Trophoblast cell (in vitro differentiated cells and primary cell): ENCODE measurements around the gene TM7SF2.
A peak's percentile ranks its signal among the peaks of the same experiment; 100 is the strongest.

Source experiments
- DNase-seq, 2 donors: peaks; one replicate each; pipeline ENCODE4 v3.0.0-alpha.2; 2016
- H2AFZ ChIP-seq: 2 replicates; pipeline ENCODE4 v1.6.1; 2013; ENCODE audit warnings: low read length, moderate library complexity, mild to moderate bottlenecking; ENCODE audit not compliant: insufficient read depth, poor library complexity
- H2AK5ac ChIP-seq: 2 replicates; pipeline ENCODE4 v1.6.1; 2013; ENCODE audit warnings: mild to moderate bottlenecking, low read length
- H2BK120ac ChIP-seq: 2 replicates; pipeline ENCODE4 v1.6.1; 2013; ENCODE audit warnings: low read length, mild to moderate bottlenecking, moderate library complexity; ENCODE audit not compliant: insufficient read depth, poor library complexity
- H2BK12ac ChIP-seq: 2 replicates; pipeline ENCODE4 v1.6.1; 2013; ENCODE audit warnings: mild to moderate bottlenecking, low read length, moderate library complexity
- H2BK5ac ChIP-seq: 2 replicates; pipeline ENCODE4 v1.6.1; 2013; ENCODE audit warnings: low read length, low read depth, moderate library complexity, mild to moderate bottlenecking; ENCODE audit not compliant: poor library complexity
- H3K14ac ChIP-seq: 2 replicates; pipeline ENCODE4 v1.6.1; 2013; ENCODE audit warnings: mild to moderate bottlenecking, low read length
- H3K18ac ChIP-seq: 2 replicates; pipeline ENCODE4 v1.6.1; 2013; ENCODE audit warnings: mild to moderate bottlenecking, low read length
- H3K23ac ChIP-seq: 2 replicates; pipeline ENCODE4 v1.6.1; 2013; ENCODE audit warnings: low read length
- H3K27ac ChIP-seq: 2 replicates; pipeline ENCODE4 v1.5.1; 2013; ENCODE audit warnings: low read depth, mild to moderate bottlenecking, inconsistent platforms, low read length, moderate library complexity
- H3K27me3 ChIP-seq: 2 replicates; pipeline ENCODE4 v1.6.1; 2013; ENCODE audit warnings: inconsistent platforms, mild to moderate bottlenecking, low read length, moderate library complexity; ENCODE audit not compliant: insufficient read depth
- H3K36me3 ChIP-seq, 2 experiments: 1 replicate in 1 of 2; 2 replicates in 1 of 2; pipeline ENCODE4 v1.6.1; 2013; ENCODE audit warnings: low read length in 2 of 2, mild to moderate bottlenecking in 2 of 2, moderate library complexity in 1 of 2; ENCODE audit not compliant: insufficient read depth in 2 of 2, control insufficient read depth in 1 of 2
- H3K4ac ChIP-seq: 2 replicates; pipeline ENCODE4 v1.6.1; 2013; ENCODE audit warnings: low read depth, mild to moderate bottlenecking, low read length, moderate library complexity
- H3K4me1 ChIP-seq, 2 experiments: 1 replicate in 1 of 2; 2 replicates in 1 of 2; pipeline ENCODE4 v1.6.1; 2013; ENCODE audit warnings: low read length in 2 of 2, mild to moderate bottlenecking in 2 of 2, moderate library complexity in 1 of 2; ENCODE audit not compliant: insufficient read depth in 2 of 2, control insufficient read depth in 1 of 2
- H3K4me2 ChIP-seq: 2 replicates; pipeline ENCODE4 v1.6.1; 2013; ENCODE audit warnings: inconsistent platforms, mild to moderate bottlenecking, low read length, moderate library complexity
- H3K4me3 ChIP-seq: 2 replicates; pipeline ENCODE4 v1.5.1; 2013; ENCODE audit warnings: mild to moderate bottlenecking, low read depth, low read length, inconsistent platforms
- H3K79me1 ChIP-seq: one replicate; pipeline ENCODE4 v1.6.1; 2013; ENCODE audit warnings: low read length
- H3K79me2 ChIP-seq: 2 replicates; pipeline ENCODE4 v1.6.1; 2013; ENCODE audit warnings: low read length, mild to moderate bottlenecking; ENCODE audit not compliant: control insufficient read depth, insufficient read depth, poor library complexity
- H3K9ac ChIP-seq: 2 replicates; pipeline ENCODE4 v1.6.1; 2013; ENCODE audit warnings: mild to moderate bottlenecking, low read length
- H3K9me3 ChIP-seq: 2 replicates; pipeline ENCODE4 v1.6.1; 2013; ENCODE audit warnings: low read depth, mild to moderate bottlenecking, control low read depth, inconsistent platforms, low read length; ENCODE audit not compliant: insufficient read depth
- H4K12ac ChIP-seq: 2 replicates; pipeline ENCODE4 v1.6.1; 2013; ENCODE audit warnings: low read depth, mild to moderate bottlenecking, low read length, moderate library complexity
- H4K8ac ChIP-seq: 2 replicates; pipeline ENCODE4 v1.6.1; 2013; ENCODE audit warnings: low read depth, mild to moderate bottlenecking, low read length, moderate library complexity
- H4K91ac ChIP-seq: one replicate; pipeline ENCODE4 v1.6.1; 2013; ENCODE audit warnings: low read depth, mild to moderate bottlenecking, low read length, moderate library complexity
- WGBS: extraction: QIAGEN DNeasy Blood & Tissue Kit; methylation state at CpG from one replicate; pipeline ENCODE4 v1.1.7; 2013; ENCODE audit warnings: missing lambda C conversion rate; ENCODE audit not compliant: insufficient read length, insufficient coverage; ENCODE audit errors: extremely low coverage; 5-methylcytosine and 5-hydroxymethylcytosine counted together

The TM7SF2 gene

DNA sequence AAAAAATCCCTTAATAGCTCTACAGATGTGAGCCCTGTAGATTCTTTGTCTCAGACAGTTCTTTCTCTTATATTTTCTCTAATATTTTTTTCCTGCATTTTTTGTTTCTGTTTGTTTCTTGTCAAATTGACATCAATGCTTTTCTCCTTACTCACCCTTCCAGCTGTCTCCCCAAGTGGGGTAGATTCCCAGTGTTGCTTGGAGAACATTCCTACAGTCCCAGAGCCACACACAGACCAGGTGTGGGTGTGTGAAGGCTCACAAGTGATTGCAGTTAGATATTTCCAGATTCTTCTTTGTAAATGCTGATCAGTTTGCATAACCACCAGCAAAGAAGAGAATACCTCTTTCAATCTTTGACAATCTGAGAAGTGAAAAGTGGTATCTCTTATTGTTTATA, 8.2 kb upstream of the TM7SF2 start:
- H4K12ac ChIP-seq, result no peak overlapping the region
- peaks cover 17% of the 10 kb centered on the region in 2 experiments for H3K36me3 ChIP-seq
- no peak overlapping the region for H2BK12ac ChIP-seq
- H3K4ac ChIP-seq, result no peak overlapping the region
- H3K4me2 ChIP-seq, result no peak overlapping the region
- H2AFZ ChIP-seq, result no peak overlapping the region
- H3K4me3 ChIP-seq, result no peak overlapping the region
- no peak overlapping the region for H3K18ac ChIP-seq
- no peak overlapping the region for H3K23ac ChIP-seq
- no peaks in the 10 kb centered on the region for H3K27me3 ChIP-seq
- no peak overlapping the region for H3K27ac ChIP-seq
- H3K79me2 ChIP-seq, result no peaks in the 10 kb centered on the region
- no peak overlapping the region for H3K14ac ChIP-seq
- no peaks in the 10 kb centered on the region for H3K4me1 ChIP-seq
- no peak overlapping the region for H2BK5ac ChIP-seq
- peak in 1 of 2 donors; percentile 50 for DNase-seq
- H3K9ac ChIP-seq, result no peak overlapping the region
- H4K8ac ChIP-seq, result no peak overlapping the region
- H3K9me3 ChIP-seq, result no peaks in the 10 kb centered on the region
- no peak overlapping the region for H4K91ac ChIP-seq
- no peak overlapping the region for H2AK5ac ChIP-seq
- no peaks in the 10 kb centered on the region for H3K79me1 ChIP-seq
- no peak overlapping the region for H2BK120ac ChIP-seq

DNA sequence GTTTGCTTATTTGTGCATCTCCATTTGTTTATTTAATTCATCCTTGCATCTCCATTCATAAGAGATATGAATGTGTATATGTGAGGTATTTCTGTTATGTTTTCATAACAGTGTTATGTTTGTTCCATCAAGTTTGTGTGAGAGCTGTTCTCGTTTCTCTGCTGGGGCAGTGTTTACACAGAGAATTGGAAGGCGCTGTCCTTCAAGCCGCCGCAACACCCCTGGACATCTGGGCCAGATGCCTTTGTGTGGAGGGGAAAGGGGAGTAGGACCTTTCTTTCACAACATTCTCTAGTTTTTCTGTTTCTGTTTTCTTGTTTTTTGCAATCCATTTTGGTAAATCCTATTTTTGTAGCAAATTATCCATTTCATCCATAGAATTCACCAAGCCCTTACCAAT, 7.0 kb upstream of the TM7SF2 start:
- Histone ChIP-seq H3K14ac (no peak overlapping the region), H3K9ac (no peak overlapping the region), H4K91ac (no peak overlapping the region), H4K12ac (no peak overlapping the region), H3K4ac (no peak overlapping the region), H3K36me3 (peaks cover 27 to 28% of the 10 kb centered on the region in 2 experiments), H3K4me1 (no peaks in the 10 kb centered on the region), H3K27ac (no peak overlapping the region), H3K23ac (no peak overlapping the region), H2BK12ac (no peak overlapping the region), H3K79me1 (no peaks in the 10 kb centered on the region), H2AFZ (no peak overlapping the region), H2BK5ac (no peak overlapping the region), H2AK5ac (no peak overlapping the region), H3K9me3 (no peaks in the 10 kb centered on the region), H3K27me3 (no peaks in the 10 kb centered on the region), H4K8ac (no peak overlapping the region), H3K18ac (no peak overlapping the region), H2BK120ac (no peak overlapping the region), H3K4me3 (no peak overlapping the region), H3K79me2 (no peaks in the 10 kb centered on the region), H3K4me2 (no peak overlapping the region)
- DNase-seq, result no peak
- WGBS, result no CpG with 5 or more reads among the region's 4 CpGs

DNA sequence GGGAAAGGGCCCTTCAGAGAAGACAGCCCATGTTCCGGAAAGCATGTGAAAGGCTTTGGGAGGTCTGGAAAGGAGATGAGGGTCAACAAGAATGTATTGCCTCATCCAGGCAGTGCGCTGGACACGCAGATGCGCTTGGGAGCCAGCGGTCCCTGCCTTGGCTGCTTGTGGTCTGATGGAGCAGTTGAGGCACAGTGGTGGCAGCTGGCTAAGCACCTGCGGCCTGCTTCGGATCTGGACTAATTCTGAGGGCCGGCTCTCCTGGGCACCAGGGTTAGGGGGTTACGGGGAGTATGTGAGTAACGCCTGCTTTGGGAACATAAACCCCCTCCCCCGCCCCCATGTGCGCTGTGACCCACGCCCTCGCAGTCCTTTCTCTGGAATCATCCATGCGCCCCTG, 4.6 kb upstream of the TM7SF2 start:
- peaks cover 27 to 34% of the 10 kb centered on the region in 2 experiments for H3K36me3 ChIP-seq
- no peak overlapping the region for H3K4me2 ChIP-seq
- no peak overlapping the region for H2AFZ ChIP-seq
- no peak overlapping the region for H2AK5ac ChIP-seq
- H3K79me1 ChIP-seq, result peaks cover 3% of the 10 kb centered on the region
- H3K27ac ChIP-seq, result no peak overlapping the region
- H3K4ac ChIP-seq, result no peak overlapping the region
- H3K9ac ChIP-seq, result no peak overlapping the region
- H2BK120ac ChIP-seq, result no peak overlapping the region
- no peak overlapping the region for H4K91ac ChIP-seq
- H3K4me3 ChIP-seq, result no peak overlapping the region
- no peaks in the 10 kb centered on the region for H3K9me3 ChIP-seq
- H2BK12ac ChIP-seq, result no peak overlapping the region
- H3K27me3 ChIP-seq, result no peaks in the 10 kb centered on the region
- H3K18ac ChIP-seq, result no peak overlapping the region
- H4K12ac ChIP-seq, result no peak overlapping the region
- H3K23ac ChIP-seq, result no peak overlapping the region
- H2BK5ac ChIP-seq, result no peak overlapping the region
- no peak for DNase-seq
- WGBS, result no CpG with 5 or more reads among the region's 15 CpGs
- H3K14ac ChIP-seq, result no peak overlapping the region
- H3K4me1 ChIP-seq, result peaks cover 3 to 5% of the 10 kb centered on the region in 2 experiments
- no peak overlapping the region for H4K8ac ChIP-seq
- no peaks in the 10 kb centered on the region for H3K79me2 ChIP-seq

DNA sequence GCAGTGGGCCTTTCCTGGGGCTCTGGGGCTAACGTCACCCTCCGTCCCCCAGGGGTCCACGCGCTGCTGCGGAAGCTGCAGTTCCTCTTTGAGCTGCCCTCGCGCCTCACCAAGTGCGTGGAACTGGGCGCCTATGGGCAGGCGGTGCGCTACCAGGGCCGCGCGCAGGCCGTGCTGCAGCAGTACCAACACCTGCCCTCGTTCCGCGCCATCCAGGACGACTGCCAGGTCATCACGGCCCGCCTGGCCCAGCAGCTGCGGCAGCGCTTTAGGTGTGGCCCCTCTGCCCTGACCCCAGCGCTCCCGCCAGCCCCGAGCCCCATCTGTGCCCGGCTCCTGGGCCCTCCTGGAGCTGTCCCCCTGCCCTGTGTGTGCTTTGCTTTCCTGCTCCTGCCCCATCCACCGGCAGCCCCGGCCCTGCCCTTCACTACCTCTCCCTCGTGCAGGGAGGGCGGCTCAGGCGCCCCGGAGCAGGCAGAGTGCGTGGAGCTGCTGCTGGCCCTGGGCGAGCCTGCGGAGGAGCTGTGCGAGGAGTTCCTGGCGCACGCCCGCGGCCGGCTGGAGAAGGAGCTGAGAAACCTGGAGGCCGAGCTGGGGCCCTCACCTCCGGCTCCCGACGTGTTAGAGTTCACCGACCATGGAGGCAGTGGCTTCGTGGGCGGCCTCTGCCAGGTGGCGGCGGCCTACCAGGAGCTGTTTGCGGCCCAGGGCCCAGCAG, 3.8 kb upstream of the TM7SF2 start:
- Histone ChIP-seq H3K9me3 (no peaks in the 10 kb centered on the region), H2AK5ac (no peak overlapping the region), H4K8ac (no peak overlapping the region), H3K79me2 (peaks cover 7% of the 10 kb centered on the region), H3K27me3 (no peaks in the 10 kb centered on the region), H3K4ac (no peak overlapping the region), H3K14ac (no peak overlapping the region), H3K4me2 (no peak overlapping the region), H3K36me3 (peaks cover 27 to 32% of the 10 kb centered on the region in 2 experiments), H4K12ac (no peak overlapping the region), H3K27ac (no peak overlapping the region), H3K4me3 (no peak overlapping the region), H3K79me1 (peaks cover 10% of the 10 kb centered on the region), H2BK120ac (no peak overlapping the region), H4K91ac (no peak overlapping the region), H2AFZ (no peak overlapping the region), H3K4me1 (peaks cover 3 to 6% of the 10 kb centered on the region in 2 experiments), H3K23ac (no peak overlapping the region), H2BK5ac (no peak overlapping the region), H3K18ac (no peak overlapping the region), H3K9ac (no peak overlapping the region), H2BK12ac (no peak overlapping the region)
- DNase-seq, result no peak
- WGBS, result no CpG with 5 or more reads among the region's 52 CpGs
